KG1 (cell line): ENCODE measurements around the gene CERS5.

Experiments
- DNase-seq: peaks from one replicate; lab custom pipeline; 2025; lab: John Stamatoyannopoulos, UW

The CERS5 gene

GRCh38 chr12:50167049-50167828, at the start of gene CERS5:
TSS of gene CERS5 (minus strand) at chr12:50167369. CDS start at chr12:50167297, 72 bp downstream.
- peak; percentile 98 for DNase-seq

DNA sequence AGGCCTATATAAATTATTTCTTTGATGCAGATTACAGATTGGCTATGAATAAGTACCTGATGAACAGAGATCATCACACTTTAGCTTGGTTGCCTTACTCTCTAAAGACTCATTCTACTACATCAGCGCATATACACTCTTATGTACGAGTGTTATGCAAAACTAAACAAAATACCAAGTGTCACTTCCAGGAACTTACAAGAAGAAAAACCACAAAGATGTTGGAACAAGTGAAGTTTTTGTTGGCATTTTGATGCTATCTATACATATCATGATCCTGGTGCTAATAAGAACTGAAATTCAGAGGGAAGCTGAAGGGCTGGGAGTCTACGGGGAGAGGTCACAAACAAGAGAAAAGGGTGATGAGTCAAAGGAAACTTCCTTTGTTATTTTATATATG, 47.9 kb upstream of the CERS5 start:
- no peak for DNase-seq

- DNase-seq = no peak
These were observed 46.8 kb upstream of the CERS5 start for GRCh38 chr12:50214018-50214417.

DNA sequence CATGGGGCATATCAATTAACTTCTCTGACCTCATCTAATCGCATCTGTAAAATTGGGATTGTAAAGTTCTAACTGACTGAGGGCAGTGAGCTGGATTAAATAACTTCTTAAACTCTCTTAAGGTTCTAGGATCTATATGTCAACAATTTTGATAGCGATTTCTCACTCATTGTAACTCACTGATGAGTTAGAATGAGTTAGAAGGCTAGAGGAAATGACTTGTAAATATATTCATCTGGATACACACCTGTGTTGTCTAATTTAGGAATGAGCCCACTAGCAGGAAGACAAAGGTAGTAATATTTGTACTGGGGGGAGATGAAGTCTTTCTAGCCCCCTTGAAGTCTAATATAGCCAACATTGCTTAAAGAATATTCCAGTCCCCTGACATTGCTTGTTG, 46.3 kb upstream of the CERS5 start:
- DNase-seq = no peak

- no peak for DNase-seq
These were observed 44.9 kb upstream of the CERS5 start for GRCh38 chr12:50212071-50212467.

DNA sequence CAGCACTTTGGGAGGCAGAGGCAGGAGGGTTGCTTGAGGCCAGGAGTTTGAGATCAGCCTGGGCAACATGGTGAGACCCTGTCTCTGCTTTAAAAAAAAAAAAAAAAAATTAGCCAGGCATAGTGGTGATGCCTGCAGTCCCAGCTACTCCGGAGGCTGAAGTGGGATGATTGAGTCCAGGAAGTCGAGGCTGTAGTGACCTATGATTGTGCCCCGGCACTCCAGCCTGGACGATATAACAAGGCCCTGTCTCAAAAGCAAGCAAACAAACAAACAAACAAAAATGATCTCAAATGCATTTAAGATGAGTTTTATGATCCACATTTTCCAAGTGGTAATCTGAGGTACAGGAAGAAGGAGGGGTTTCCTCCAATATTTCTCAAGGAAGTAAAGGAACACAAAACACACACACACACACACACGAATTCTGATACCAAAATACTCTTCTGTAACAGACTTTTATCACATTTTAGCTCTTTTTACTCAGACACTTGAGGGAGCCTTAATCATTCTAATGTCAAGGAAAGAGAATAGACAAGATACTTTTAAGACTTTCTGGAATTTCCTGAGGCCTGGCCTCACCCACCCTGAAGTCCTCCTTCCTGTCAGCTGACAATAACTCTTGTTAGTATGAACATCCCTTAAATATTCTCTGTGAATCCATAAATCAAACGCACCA, 44.4 kb upstream of the CERS5 start:
- DNase-seq = no peak

DNA sequence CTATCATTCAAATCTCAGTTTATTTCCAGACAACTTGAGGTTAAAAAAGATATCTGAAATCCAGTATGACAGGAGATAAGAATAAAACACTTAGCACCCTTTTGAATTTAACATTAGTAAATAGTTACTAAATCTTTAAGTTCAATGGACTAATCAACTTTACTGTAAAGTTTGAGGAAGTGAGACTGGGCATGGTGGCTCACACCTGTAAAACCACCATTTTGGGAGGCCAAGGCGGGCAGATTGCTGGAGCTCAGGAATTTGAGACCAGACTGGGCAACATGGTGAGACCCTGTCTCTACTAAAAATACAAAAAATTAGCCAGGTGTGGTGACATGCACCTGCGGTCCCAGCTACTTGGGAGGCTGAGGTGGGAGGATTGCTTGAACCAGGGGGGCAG, 40.3 kb upstream of the CERS5 start:
- no peak for DNase-seq

- no peak for DNase-seq
These were observed 38.5 kb upstream of the CERS5 start for GRCh38 chr12:50205648-50206047.

- DNase-seq = no peak
These were observed 36.5 kb upstream of the CERS5 start for GRCh38 chr12:50203691-50204090.

GRCh38 chr12:50201987-50202521, 34.9 kb upstream of the CERS5 start:
- no peak for DNase-seq

GRCh38 chr12:50200552-50201273, 33.5 kb upstream of the CERS5 start:
- DNase-seq = no peak

DNA sequence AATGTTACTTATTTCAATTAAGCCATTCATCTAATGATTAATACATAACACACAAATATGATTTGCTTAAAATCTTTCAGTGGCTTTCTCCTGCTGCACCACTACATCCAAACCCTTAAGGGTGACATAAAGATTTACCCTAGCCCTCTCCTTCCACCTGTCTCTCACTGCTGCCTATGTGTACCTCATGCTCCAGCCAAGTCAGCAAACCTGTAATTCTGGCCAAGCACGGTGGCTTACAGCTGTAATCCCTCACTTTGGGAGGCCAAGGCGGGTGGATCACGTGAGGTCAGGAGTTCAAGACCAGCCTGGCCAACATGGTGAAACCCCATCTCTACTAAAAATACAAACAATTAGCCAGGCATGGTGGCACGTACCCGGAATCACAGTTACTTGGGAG, 31.7 kb upstream of the CERS5 start:
- DNase-seq = no peak

- no peak for DNase-seq
These were observed 30.1 kb upstream of the CERS5 start for GRCh38 chr12:50197297-50197727.

GRCh38 chr12:50196537-50196936, 29.4 kb upstream of the CERS5 start:
- no peak for DNase-seq

- no peak for DNase-seq
These were observed 28.7 kb upstream of the CERS5 start for GRCh38 chr12:50195832-50196231.

DNA sequence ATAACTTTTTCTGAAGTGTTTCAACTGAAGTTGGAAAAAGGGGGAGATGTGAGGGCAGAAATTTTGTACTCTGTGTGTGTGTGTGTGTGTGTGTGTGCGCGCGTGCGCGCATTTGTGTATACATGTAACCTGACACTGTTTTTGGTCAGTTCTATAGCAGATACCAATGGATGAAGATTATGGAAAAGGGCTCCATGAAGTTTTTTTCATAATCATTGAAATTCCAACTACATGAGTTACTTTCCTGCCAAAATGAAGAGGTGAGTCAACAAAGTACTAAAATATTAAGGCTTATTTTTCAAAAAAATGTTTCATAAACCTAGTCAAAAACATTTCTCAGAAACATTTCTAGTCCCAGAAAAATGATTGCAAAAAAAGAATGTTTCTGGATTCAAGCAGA, 25.7 kb upstream of the CERS5 start:
- DNase-seq = no peak

- DNase-seq = no peak
These were observed 25.1 kb upstream of the CERS5 start for GRCh38 chr12:50192236-50192635.

DNA sequence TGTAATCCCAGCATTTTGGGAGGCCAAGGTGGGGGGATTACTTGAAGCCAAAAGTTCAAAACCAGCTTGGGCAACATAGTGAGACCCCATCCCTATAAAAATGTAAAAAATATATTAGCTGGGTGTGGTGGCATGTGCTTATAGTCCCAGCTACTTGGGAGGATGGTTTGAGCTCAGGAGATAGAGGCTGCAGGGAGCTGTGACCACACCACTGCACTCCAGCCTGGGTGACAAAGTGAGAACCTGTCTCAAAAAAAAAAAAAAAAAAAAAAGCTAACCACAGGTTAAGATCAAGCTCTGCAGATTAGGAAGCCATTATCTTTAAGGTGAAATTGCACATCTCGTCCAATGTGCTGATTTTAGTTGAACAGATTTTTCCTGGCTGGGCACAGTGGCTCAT, 23.7 kb upstream of the CERS5 start:
- DNase-seq = no peak

DNA sequence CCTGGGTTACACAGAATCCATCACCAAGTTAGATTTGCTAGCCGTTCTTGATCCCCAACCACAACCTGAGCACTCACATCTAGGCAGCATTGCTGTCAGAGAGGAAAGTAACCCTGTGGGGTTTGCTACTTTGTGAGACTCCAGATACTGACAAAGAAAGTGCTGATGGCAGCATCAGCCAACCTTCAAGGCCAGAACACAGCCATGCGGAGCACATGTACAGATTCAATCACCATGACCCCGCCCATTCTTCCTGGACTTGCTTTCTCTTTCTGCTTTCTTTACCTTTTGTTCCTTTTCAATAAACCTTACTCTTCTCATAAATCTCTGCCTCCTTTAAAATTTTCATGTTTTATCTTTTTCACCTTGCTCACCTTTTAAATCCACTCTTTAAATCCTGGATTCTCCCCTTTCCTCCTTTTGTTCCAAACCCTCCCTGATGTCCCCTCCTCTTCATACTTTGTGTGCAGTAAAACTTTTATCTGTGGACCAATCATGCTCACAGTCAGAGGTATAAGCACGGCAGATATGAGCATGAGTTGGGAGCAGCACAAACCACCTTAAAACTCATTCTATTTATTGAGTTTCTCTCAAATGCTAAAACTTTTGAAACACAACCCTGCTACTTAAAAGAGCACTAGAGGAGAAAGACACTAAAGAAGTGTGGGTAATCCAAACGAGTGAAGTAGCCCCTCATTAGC, 21.9 kb upstream of the CERS5 start:
- no peak for DNase-seq

DNA sequence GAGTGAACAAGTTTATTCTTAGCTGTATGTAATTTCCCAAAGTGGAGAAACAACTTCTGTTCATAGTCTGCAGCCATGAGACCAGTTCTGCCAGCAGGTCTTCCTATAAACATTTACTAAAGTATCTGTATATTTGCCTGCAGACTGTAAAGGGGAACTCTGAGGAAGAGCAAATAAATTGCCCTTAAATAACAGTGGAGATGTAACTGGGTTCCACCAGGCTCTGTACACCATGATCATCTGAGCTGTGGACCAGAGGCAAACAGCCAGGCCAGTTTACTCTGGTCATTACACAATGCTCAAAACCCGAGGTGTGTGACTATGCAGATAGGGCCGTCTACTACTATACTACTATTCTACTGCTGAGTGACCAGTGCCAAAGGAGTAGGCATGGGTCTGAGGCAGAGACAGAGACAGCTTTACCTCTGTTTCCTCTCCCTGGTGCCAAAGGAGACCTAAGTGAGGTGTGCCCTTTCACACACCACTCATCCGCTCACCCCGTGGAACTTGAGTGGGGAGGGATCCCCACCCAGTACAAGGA, 21.1 kb upstream of the CERS5 start:
- no peak for DNase-seq

DNA sequence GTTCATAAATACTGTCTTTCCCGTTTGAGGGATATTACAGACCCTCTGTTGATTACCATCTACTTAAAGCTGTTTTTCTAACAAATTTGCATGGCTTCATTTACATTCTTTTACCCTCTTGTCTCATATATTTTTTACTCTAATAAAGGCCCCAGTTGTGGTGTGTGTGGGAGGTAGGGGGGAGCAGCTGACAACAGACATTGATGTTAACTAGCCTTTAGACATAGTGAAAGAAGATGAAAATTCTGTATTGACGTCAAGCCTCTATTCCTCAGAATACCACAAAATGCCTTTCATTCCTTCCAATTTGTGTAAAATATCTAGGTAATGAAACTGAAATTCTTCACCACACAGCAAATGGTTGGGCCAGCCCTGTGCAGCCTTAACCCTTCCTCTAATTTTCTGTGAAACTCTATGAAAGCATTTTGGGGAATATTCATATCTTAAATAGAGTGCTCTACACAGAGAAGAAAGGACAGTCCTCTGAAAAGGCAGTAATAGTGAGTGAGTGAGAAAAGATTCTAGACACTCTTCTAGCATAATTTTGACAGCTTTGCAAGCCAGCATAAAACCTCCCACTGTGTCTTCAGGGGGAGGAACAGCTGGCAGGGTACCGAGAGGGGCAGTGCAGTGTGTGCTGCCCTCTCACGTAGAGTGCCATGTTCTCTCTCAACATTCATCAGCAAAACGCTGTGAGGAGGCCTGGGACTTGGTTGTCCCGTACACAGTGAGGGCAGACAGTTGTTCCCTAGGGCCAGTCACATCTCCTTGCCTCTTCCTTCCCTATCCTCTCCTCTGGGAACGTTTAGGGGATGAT, 20.1 kb upstream of the CERS5 start:
- no peak for DNase-seq
